Activated CD4-positive, CD25-positive, alpha-beta regulatory T cell treated with anti-CD3 and anti-CD28 coated beads, Interleukin-2, amount 50 U/mL, for 24 hours (primary cell): ENCODE results near the gene LRFN2.

ENCODE experiments used
- ATAC-seq, 2 donors: fragments of 150-1000 bp; cut with Tn5 transposase; one replicate each; pipeline ENCODE4 v1.10.0; 2021; ENCODE audit warnings: mild to moderate bottlenecking in 1 of 2, moderate library complexity in 1 of 2

LRFN2 gene

GRCh38 chr6:40542175-40542764 lies 44.9 kb downstream of the LRFN2 start:
- no peak for ATAC-seq

GRCh38 chr6:40541556-40542174 lies 45.5 kb downstream of the LRFN2 start:
- no peak for ATAC-seq

- no peak for ATAC-seq
Measured at GRCh38 chr6:40540790-40541189, 46.4 kb downstream of the LRFN2 start.

GRCh38 chr6:40539853-40540252 lies 47.3 kb downstream of the LRFN2 start:
- ATAC-seq, result no peak

- ATAC-seq, result no peak
Measured at GRCh38 chr6:40538556-40538955, 48.6 kb downstream of the LRFN2 start.

- no peak for ATAC-seq
Measured at GRCh38 chr6:40537446-40537845, 49.7 kb downstream of the LRFN2 start.

- ATAC-seq, result no peak
Measured at GRCh38 chr6:40536442-40536841, 50.7 kb downstream of the LRFN2 start.

- no peak for ATAC-seq
Measured at GRCh38 chr6:40535819-40536380, 51.3 kb downstream of the LRFN2 start.

GRCh38 chr6:40535110-40535818 lies 51.9 kb downstream of the LRFN2 start:
- no peak for ATAC-seq

- no peak for ATAC-seq
Measured at GRCh38 chr6:40532349-40533000, 54.7 kb downstream of the LRFN2 start.

- no peak for ATAC-seq
Measured at GRCh38 chr6:40529919-40530318, 57.2 kb downstream of the LRFN2 start.

GRCh38 chr6:40529040-40529439 lies 58.1 kb downstream of the LRFN2 start:
- no peak for ATAC-seq

GRCh38 chr6:40528051-40528450 lies 59.1 kb downstream of the LRFN2 start:
- no peak for ATAC-seq

GRCh38 chr6:40526036-40526435 lies 61.1 kb downstream of the LRFN2 start:
- no peak for ATAC-seq

- ATAC-seq, result no peak
Measured at GRCh38 chr6:40524797-40525585, 62.2 kb downstream of the LRFN2 start.

- no peak for ATAC-seq
Measured at GRCh38 chr6:40523505-40524172, 63.5 kb downstream of the LRFN2 start.

GRCh38 chr6:40521496-40521895 lies 65.7 kb downstream of the LRFN2 start:
- no peak for ATAC-seq

GRCh38 chr6:40520678-40521077 lies 66.5 kb downstream of the LRFN2 start:
- no peak for ATAC-seq

- ATAC-seq, result no peak
Measured at GRCh38 chr6:40520084-40520483, 67.1 kb downstream of the LRFN2 start.

GRCh38 chr6:40517654-40518053 lies 69.5 kb downstream of the LRFN2 start:
- ATAC-seq, result no peak

GRCh38 chr6:40516429-40516828 lies 70.7 kb downstream of the LRFN2 start:
- ATAC-seq, result no peak

- ATAC-seq, result no peak
Measured at GRCh38 chr6:40512340-40512739, 74.8 kb downstream of the LRFN2 start.
